B cell (primary cell): ENCODE measurements around the gene RCBTB1.

ENCODE experiments used
- CTCF ChIP-seq: fragments of 200-600 bp; IDR thresholded peaks from one replicate; pipeline ENCODE4 v1.8.0; 2022; ENCODE audit warnings: antibody characterized with exemption, mild to moderate bottlenecking
- EZH2 ChIP-seq: IDR thresholded peaks from 2 replicates; pipeline ENCODE4 v1.6.1; 2012; ENCODE audit warnings: borderline replicate concordance, low read depth, mild to moderate bottlenecking, moderate library complexity, low read length; ENCODE audit not compliant: insufficient read depth, poor library complexity, severe bottlenecking

GRCh38 chr13:49516467-49516866 lies 68.9 kb downstream of the RCBTB1 start:
- TF ChIP-seq CTCF (no peak), EZH2 (no peak)
